ENCODE measurements around the gene MIS18BP1.

DNA sequence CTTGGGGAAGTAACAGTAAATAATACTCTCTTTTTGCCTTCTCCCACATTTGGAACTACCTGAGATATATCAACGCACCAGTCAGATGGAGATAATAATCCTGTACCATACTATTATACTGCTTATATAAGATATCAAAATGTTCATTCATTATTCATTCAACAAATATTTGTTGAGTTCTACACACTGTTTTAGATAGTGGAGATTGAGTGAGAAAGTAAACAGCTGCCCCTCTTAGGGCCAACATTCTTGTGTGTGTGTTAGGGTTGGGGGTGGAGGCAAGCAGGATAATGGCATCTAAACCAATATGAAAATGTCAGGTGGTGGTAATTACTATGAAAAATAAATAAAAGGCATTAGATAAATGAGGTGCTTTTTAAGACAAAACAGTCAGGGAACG lies 14.0 kb downstream of the MIS18BP1 start:
- TF ChIP-seq RAD21 (IDR thresholded peaks at IDR 0.05; ENCODE audit: low read length) (no peak), CTCF (conservative IDR thresholded peaks at IDR 0.05; ENCODE audit: low read depth, low read length) (no peak), POLR2A (IDR thresholded peaks at IDR 0.05; ENCODE audit: low read depth, low read length) (no peak), RFX5 (IDR thresholded peaks at IDR 0.05; ENCODE audit: low read depth, low read length) (no peak), MAFK (IDR thresholded peaks at IDR 0.05; ENCODE audit: low read depth, low read length) (no peak), SMC3 (IDR thresholded peaks at IDR 0.05; ENCODE audit: low read depth, low read length) (no peak), MXI1 (IDR thresholded peaks at IDR 0.05; ENCODE audit: borderline replicate concordance, low read depth, low read length) (no peak), RCOR1 (IDR thresholded peaks at IDR 0.05; ENCODE audit: insufficient replicate concordance, low read length) (no peak), ELK1 (IDR thresholded peaks at IDR 0.05; ENCODE audit: borderline replicate concordance, low read depth, low read length) (no peak), FOS (IDR thresholded peaks at IDR 0.05; ENCODE audit: low read depth, low read length) (no peak)
- TF ChIP-seq, protein P1, sequence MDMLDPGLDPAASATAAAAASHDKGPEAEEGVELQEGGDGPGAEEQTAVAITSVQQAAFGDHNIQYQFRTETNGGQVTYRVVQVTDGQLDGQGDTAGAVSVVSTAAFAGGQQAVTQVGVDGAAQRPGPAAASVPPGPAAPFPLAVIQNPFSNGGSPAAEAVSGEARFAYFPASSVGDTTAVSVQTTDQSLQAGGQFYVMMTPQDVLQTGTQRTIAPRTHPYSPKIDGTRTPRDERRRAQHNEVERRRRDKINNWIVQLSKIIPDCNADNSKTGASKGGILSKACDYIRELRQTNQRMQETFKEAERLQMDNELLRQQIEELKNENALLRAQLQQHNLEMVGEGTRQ (IDR thresholded peaks at IDR 0.05; ENCODE audit: low read depth, low read length), result no peak
